Ishikawa (cell line): ENCODE measurements around the gene AATF.
A peak's percentile ranks its signal among the peaks of the same experiment; 100 is the strongest.

Experiments used
- EP300 ChIP-seq: IDR thresholded peaks from 2 replicates; pipeline ENCODE4 v1.6.1; 2012; ENCODE audit warnings: borderline replicate concordance
- MAX ChIP-seq: IDR thresholded peaks from 2 replicates; pipeline ENCODE4 v1.6.1; 2012
- RAD21 ChIP-seq: IDR thresholded peaks from 2 replicates; pipeline ENCODE4 v1.6.1; 2012; ENCODE audit warnings: low read depth
- REST ChIP-seq: IDR thresholded peaks from 2 replicates; pipeline ENCODE4 v1.6.1; 2012; ENCODE audit warnings: low read depth, mild to moderate bottlenecking
- TAF1 ChIP-seq: IDR thresholded peaks from 2 replicates; pipeline ENCODE4 v1.6.1; 2012; ENCODE audit warnings: low read depth, mild to moderate bottlenecking
- YY1 ChIP-seq: IDR thresholded peaks from 2 replicates; pipeline ENCODE4 v1.6.1; 2012; ENCODE audit warnings: low read depth
- TF ChIP-seq, protein P1 (sequence below): IDR thresholded peaks from 2 replicates; pipeline ENCODE4 v1.6.1; 2012

DNA sequence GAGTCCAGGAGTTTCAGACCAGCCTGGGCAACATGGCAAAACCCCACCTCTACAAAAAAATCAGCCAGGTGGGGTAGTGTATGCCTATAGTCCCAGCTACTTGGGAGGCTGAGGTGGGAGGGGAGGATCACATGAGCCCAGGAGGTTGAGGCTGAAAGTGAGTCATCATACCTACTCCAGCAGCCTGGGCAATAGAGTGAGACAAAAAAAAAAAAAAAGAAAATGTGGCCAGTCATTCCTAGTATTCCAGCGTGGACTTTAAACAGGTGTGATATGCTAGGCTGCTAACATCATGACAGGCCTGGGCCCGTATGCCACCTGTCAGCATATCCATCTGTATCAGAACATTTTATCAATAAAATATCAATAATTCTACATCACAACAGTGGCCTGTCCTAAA is 143.3 kb downstream of the AATF start:
- TF ChIP-seq REST (no peak), TAF1 (no peak), RAD21 (no peak), MAX (no peak), EP300 (no peak), YY1 (no peak)
- TF ChIP-seq, protein P1, sequence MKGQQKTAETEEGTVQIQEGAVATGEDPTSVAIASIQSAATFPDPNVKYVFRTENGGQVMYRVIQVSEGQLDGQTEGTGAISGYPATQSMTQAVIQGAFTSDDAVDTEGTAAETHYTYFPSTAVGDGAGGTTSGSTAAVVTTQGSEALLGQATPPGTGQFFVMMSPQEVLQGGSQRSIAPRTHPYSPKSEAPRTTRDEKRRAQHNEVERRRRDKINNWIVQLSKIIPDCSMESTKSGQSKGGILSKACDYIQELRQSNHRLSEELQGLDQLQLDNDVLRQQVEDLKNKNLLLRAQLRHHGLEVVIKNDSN = peak; percentile 68
